ENCODE measurements around the gene NPDC1. TPM values are rescaled to one million over a fixed set of nuclear protein-coding genes. Genes with fewer than 3 reads are reported as not detected.

NPDC1 gene
- total RNA-seq, 1 experiment from 2014 or later: 44.1 TPM

DNA sequence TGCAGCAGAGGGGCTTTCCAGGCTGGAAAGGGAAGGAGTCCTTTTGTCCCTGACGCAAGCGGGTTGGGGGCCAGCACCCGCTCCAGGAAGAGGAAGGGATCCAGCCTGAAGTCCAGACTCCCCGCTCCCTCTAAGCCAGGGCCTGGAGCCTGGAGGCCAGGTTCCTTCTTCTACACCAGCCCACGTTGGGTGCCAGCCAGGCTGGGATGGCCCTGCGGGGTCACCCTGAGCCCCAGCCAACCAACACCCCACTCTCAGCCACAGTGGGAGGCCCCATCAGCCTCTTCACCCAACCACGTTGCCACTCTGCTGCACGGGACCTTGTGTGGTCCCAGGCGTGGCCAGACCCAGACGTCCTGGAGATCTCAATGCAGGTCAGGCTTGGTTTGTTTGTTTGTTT is 13.1 kb downstream of the NPDC1 start:
- no peaks in the 10 kb centered on the region for H3K9me3 ChIP-seq
- no peaks in the 10 kb centered on the region for H3K36me3 ChIP-seq (ENCODE audit: control insufficient read depth, insufficient read depth, low read length)
- H3K4me1 ChIP-seq: peaks cover 20% of the 10 kb centered on the region
- Mint-ChIP-seq H3K27ac (ENCODE audit: unreplicated experiment) (no peak overlapping the region), H3K4me3 (ENCODE audit: unreplicated experiment) (no peak overlapping the region), H3K27me3 (ENCODE audit: insufficient read depth, unreplicated experiment) (no peaks in the 10 kb centered on the region), H3K36me3 (ENCODE audit: insufficient read depth, unreplicated experiment) (peaks cover 17% of the 10 kb centered on the region), H3K9me3 (ENCODE audit: unreplicated experiment) (no peaks in the 10 kb centered on the region), H3K4me1 (ENCODE audit: low read depth, unreplicated experiment) (no peaks in the 10 kb centered on the region)
- no peak overlapping the region for H3K4me3 ChIP-seq (ENCODE audit: low read depth, low read length)
- ChIA-PET POLR2A (no interaction called here), CTCF (interaction anchor here (0.7 kb wide), 1 partner anchor 96 kb away, joined by 3 read pairs; no protein-coding TSS in a partner anchor)
- TF ChIP-seq CTCF (IDR thresholded peaks at IDR 0.05; ENCODE audit: insufficient read depth in 1 of 2, low read depth in 1 of 2, low read length in 1 of 2, severe bottlenecking in 1 of 2, unreplicated experiment in 1 of 2): no peak
- BruUV-seq (replicated peaks): no TSS peak
- no peaks in the 10 kb centered on the region for H3K27me3 ChIP-seq (replicated peaks; ENCODE audit: control insufficient read depth, insufficient read depth, low read length)
- intact Hi-C loops (cut with micrococcal nuclease; ENCODE audit: unreplicated experiment): no loop called here
- no peak for DNase-seq

GRCh38 chr9:137031904-137032640 is 13.9 kb downstream of the NPDC1 start, which contains the start of gene FUT7:
TSS of gene FUT7 (minus strand) at chr9:137032088. CDS start at chr9:137031991, 97 bp downstream.
- CTCF ChIA-PET: interaction anchor here (0.6 to 0.7 kb wide), 2 partner anchors 10 to 22 kb away, joined by 4 to 7 read pairs; no protein-coding TSS in a partner anchor
- no peak within 1 kb of the TSS for H3K4me3 ChIP-seq (ENCODE audit: low read depth, low read length)

More at GRCh38 chr9:137031904-137032640, 13.9 kb downstream of the NPDC1 start, which contains the start of gene FUT7:
- no peaks in the 10 kb centered on the region for H3K27me3 ChIP-seq (replicated peaks; ENCODE audit: control insufficient read depth, insufficient read depth, low read length)
- POLR2A ChIA-PET: interaction anchor here (0.9 kb wide), 1 partner anchor 255 kb away, joined by 6 read pairs; no protein-coding TSS in a partner anchor
- H3K4me3 Mint-ChIP-seq (ENCODE audit: unreplicated experiment): no peak within 1 kb of the TSS
- no peaks in the 10 kb centered on the region for H3K9me3 Mint-ChIP-seq (ENCODE audit: unreplicated experiment)
- BruUV-seq (replicated peaks): no TSS peak
- no peaks in the 10 kb centered on the region for H3K27me3 Mint-ChIP-seq (ENCODE audit: insufficient read depth, unreplicated experiment)
- TF ChIP-seq CTCF (IDR thresholded peaks at IDR 0.05; ENCODE audit: insufficient read depth in 1 of 2, low read depth in 1 of 2, low read length in 1 of 2, severe bottlenecking in 1 of 2, unreplicated experiment in 1 of 2): no peak
- H3K36me3 Mint-ChIP-seq (ENCODE audit: insufficient read depth, unreplicated experiment): peaks cover 17% of the 10 kb centered on the region
- no peak within 1 kb of the TSS for H3K27ac Mint-ChIP-seq (ENCODE audit: unreplicated experiment)
- DNase-seq: no peak
- intact Hi-C loops (cut with micrococcal nuclease; ENCODE audit: unreplicated experiment): no loop called here
- no peaks in the 10 kb centered on the region for H3K9me3 ChIP-seq
- peaks cover 20% of the 10 kb centered on the region for H3K4me1 ChIP-seq
- H3K36me3 ChIP-seq (ENCODE audit: control insufficient read depth, insufficient read depth, low read length): no peaks in the 10 kb centered on the region
- H3K4me1 Mint-ChIP-seq (ENCODE audit: low read depth, unreplicated experiment): no peaks in the 10 kb centered on the region

Data from Caco-2 (cell line).